SK-N-SH treated with all-trans-retinoic acid at 6 μM for 48 hours (cell line): Measurements from ENCODE around the gene NOSTRIN.

Source experiments
- TOX ChIP-seq: fragments of 250-450 bp; sonication (Bioruptor Pico); IDR thresholded peaks from 2 replicates; pipeline ENCODE4 v1.8.0; 2021; ENCODE audit warnings: mild to moderate bottlenecking, moderate library complexity, borderline replicate concordance
- TF ChIP-seq, protein P1 (sequence below): fragments of 250-450 bp; sonication (Bioruptor Pico); IDR thresholded peaks from 2 replicates; pipeline ENCODE4 v1.8.0; 2020; ENCODE audit warnings: mild to moderate bottlenecking, moderate library complexity, borderline replicate concordance

DNA sequence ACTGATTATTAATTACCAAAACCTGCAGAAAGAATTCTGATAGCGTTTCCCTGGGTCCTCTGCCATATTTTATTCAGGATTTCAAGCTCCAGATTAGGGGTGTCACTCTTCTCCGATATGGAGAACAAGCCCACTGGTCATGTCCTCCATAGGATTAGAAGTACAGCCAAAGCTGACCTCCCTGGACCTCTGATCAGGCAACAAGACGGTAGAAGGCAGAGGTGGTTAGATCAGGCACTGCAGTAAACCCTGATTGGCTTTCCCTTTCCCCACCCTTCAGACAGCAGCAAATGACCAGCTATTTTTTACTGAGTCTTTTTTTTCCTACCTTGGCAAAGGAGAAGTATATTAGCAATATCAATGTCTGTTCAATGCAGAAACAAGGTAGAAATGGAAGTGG is 50.0 kb downstream of the NOSTRIN start:
- TF ChIP-seq TOX (CRISPR knock-in tag): no peak
- TF ChIP-seq, protein P1, sequence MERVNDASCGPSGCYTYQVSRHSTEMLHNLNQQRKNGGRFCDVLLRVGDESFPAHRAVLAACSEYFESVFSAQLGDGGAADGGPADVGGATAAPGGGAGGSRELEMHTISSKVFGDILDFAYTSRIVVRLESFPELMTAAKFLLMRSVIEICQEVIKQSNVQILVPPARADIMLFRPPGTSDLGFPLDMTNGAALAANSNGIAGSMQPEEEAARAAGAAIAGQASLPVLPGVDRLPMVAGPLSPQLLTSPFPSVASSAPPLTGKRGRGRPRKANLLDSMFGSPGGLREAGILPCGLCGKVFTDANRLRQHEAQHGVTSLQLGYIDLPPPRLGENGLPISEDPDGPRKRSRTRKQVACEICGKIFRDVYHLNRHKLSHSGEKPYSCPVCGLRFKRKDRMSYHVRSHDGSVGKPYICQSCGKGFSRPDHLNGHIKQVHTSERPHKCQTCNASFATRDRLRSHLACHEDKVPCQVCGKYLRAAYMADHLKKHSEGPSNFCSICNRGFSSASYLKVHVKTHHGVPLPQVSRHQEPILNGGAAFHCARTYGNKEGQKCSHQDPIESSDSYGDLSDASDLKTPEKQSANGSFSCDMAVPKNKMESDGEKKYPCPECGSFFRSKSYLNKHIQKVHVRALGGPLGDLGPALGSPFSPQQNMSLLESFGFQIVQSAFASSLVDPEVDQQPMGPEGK (CRISPR knock-in tag): no peak
